GM12864 (cell line): ENCODE measurements around the gene KHDRBS2.

Source experiments
- DNase-seq: peaks from one replicate; pipeline ENCODE4 v3.0.0-alpha.2; 2011; ENCODE audit warnings: low read depth
- H3K4me3 ChIP-seq: 2 replicates; pipeline ENCODE4 v1.5.1; 2011; ENCODE audit warnings: mild to moderate bottlenecking, low read depth, low read length, control low read depth
- CTCF ChIP-seq: IDR thresholded peaks from 2 replicates; pipeline ENCODE4 v1.5.1; 2011; ENCODE audit warnings: low read depth, mild to moderate bottlenecking, moderate library complexity, low read length, control low read depth, inconsistent platforms; ENCODE audit errors: missing control alignments

KHDRBS2 gene

DNA sequence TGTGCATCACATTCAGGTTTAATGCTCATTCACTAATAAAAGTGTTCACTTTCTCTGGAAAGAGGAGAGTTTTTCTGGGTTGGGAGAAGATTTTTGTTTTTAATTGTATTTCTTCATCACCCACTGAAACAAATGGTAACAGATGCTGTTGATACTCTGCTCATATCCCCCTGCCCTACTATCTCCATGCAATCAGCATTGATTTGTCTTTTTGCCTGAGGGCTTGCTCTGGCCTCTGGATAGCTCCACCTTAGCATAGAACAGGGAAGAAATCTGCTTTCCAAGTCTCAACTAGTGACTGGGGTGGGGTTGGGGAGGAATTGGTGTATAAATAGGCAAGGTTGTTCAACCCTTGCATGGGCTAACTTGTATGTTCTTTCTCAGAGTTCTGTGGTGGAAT lies 296.4 kb downstream of the KHDRBS2 start:
- TF ChIP-seq CTCF: no peak
- no peak for DNase-seq
- no peak overlapping the region for H3K4me3 ChIP-seq

DNA sequence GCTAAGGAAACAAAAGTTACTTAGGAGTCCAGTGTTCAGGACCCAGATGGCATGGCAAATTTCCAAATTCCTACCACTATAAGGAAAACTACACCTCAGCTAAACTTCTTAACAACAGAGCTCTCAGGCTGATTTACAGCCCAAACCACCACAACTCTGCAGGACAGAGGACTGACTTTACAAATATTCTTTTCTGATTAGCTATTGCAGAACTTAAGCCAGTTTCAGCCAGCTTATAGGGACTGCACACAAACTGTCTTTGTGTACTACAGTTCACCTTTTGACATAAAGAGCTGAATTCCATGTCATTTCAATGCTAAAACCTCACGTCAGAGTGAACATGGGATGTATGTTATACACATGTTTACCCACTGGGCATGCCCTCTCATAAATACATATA lies 305.4 kb downstream of the KHDRBS2 start:
- DNase-seq: no peak
- TF ChIP-seq CTCF: no peak
- no peak overlapping the region for H3K4me3 ChIP-seq

DNA sequence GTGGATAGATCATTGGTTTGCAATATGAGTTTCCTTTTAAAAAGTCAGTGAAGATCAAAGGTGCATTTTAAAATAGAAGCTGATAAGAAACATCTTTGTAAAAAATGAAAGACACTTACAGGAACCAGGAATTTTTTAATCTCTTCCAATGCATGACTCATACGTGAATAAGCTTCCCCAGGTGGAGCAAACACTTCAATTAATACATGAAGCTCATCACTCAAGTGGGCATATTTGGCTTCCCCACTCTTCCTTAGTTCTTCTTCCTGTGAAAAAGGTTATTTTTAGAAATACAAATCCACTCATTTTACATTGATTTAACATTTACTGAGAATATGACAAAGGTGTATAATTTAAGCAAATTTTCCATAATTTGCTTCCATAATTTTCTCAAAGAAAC lies 308.1 kb downstream of the KHDRBS2 start:
- H3K4me3 ChIP-seq: no peak overlapping the region
- no peak for TF ChIP-seq CTCF
- no peak for DNase-seq

GRCh38 chr6:61977099-61977498 lies 308.9 kb downstream of the KHDRBS2 start:
- no peak for TF ChIP-seq CTCF
- no peak for DNase-seq
- no peak overlapping the region for H3K4me3 ChIP-seq

GRCh38 chr6:61959196-61959595 lies 326.8 kb downstream of the KHDRBS2 start:
- DNase-seq: no peak
- H3K4me3 ChIP-seq: no peak overlapping the region
- TF ChIP-seq CTCF: no peak

DNA sequence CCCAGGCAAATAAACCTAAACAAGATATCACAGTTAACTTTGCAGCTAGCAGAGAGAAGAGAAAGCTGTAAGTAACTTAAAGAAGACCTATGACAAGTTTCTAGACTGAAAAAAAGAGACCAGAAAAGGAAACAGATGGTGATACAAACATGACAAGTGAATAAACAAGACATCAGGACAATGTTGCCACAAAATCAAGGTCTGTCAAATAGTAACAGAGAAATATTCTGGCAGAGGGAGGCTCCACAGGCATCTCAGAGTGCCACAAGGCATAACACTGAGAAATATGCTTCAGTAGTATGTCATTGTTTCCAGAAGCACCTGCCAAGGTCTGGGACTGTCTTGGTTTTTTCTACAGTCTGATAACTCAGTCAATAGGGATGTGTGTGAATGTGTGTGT lies 332.2 kb downstream of the KHDRBS2 start:
- H3K4me3 ChIP-seq: no peak overlapping the region
- no peak for DNase-seq
- TF ChIP-seq CTCF: no peak

GRCh38 chr6:61951586-61951985 lies 334.4 kb downstream of the KHDRBS2 start:
- no peak overlapping the region for H3K4me3 ChIP-seq

More at GRCh38 chr6:61951586-61951985, 334.4 kb downstream of the KHDRBS2 start:
- no peak for DNase-seq
- TF ChIP-seq CTCF: no peak
